Activated naive CD4-positive, alpha-beta T cell treated with anti-CD3 and anti-CD28 coated beads for 36 hours (primary cell): Measurements from ENCODE around the gene ANO2. TPM values are rescaled to one million over a fixed set of nuclear protein-coding genes. Genes with fewer than 3 reads are reported as not detected.

ENCODE experiments used
- CTCF ChIA-PET: fragments of 350-600 bp; sonication (Branson Sonifier 250); formaldehyde crosslinking; loops from one replicate; lab custom pipeline; 2021; ENCODE audit warnings: antibody characterized with exemption; lab: Charles Lee
- DNase-seq: peaks from one replicate; pipeline ENCODE4 v3.0.0-alpha.2; 2020
- H3K27ac Mint-ChIP-seq: one replicate; pipeline ENCODE4 v1.8.0; 2021; ENCODE audit warnings: mild to moderate bottlenecking, mixed read lengths
- H3K27me3 Mint-ChIP-seq: one replicate; pipeline ENCODE4 v1.8.0; 2021; ENCODE audit warnings: low read depth, mixed read lengths
- H3K36me3 Mint-ChIP-seq: one replicate; pipeline ENCODE4 v1.8.0; 2021; ENCODE audit warnings: low read depth, mixed read lengths
- H3K4me1 Mint-ChIP-seq: one replicate; pipeline ENCODE4 v1.8.0; 2021; ENCODE audit warnings: low read depth, mixed read lengths
- H3K4me3 Mint-ChIP-seq: one replicate; pipeline ENCODE4 v1.8.0; 2021; ENCODE audit warnings: mild to moderate bottlenecking, moderate library complexity, mixed read lengths
- H3K9me3 Mint-ChIP-seq: one replicate; pipeline ENCODE4 v1.8.0; 2021; ENCODE audit warnings: mixed read lengths
- intact Hi-C: fragments of 100-400 bp; cut with micrococcal nuclease; formaldehyde crosslinking; loops from one replicate; pipeline ENCODE4 v1.15.1; 2023
- total RNA-seq, 2 experiments: library from RNA; stranded (reverse); gene quantifications; one replicate each; pipeline ENCODE4 v1.2.3, GENCODE V29; 2021

ANO2 gene
- total RNA-seq, 2 experiments from 2014 or later: not detected

DNA sequence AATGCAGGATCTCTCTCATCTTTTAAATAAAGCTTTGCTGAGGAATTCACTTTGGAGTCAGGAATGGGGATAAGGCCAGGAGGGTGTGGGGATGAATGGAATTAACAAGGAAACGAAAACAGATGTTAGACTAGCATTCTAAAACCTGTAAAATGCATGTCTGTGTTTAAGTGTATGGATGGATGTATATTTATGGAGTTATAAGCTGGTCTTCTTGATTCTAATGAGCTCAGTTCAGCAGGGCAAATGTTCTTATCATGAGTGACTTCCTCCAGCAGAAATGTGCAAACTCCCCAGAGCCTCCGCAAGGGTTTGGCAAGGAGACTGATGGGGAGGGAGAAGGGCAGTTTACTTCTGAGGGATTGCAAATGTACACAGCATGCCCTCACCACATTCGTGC is 364.0 kb downstream of the ANO2 start:
- intact Hi-C loops: no loop called here
- no peaks in the 10 kb centered on the region for H3K27me3 Mint-ChIP-seq
- H3K27ac Mint-ChIP-seq: no peak overlapping the region
- no peaks in the 10 kb centered on the region for H3K4me1 Mint-ChIP-seq
- H3K9me3 Mint-ChIP-seq: no peaks in the 10 kb centered on the region
- H3K36me3 Mint-ChIP-seq: no peaks in the 10 kb centered on the region
- DNase-seq: no peak
- CTCF ChIA-PET: no interaction called here
- no peak overlapping the region for H3K4me3 Mint-ChIP-seq

DNA sequence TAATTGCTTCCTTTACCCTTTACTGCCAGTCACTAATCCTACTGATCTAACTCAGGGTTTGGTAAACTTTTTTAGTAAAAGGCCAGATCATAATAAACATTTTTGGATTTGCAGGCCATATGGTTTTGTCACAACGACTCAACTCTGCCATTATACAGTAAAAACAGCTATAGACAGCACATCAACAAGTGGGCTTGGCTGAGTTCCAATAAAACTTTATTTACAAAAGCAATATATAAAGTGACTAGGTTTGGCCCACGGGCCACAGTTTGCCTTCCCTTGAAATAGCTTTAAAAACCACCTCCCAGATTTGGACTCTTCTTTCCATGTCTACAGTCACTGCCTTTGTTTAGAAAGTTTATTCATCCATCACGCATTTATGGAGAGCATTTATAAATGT is 366.3 kb downstream of the ANO2 start:
- Mint-ChIP-seq H3K9me3 (no peaks in the 10 kb centered on the region), H3K36me3 (no peaks in the 10 kb centered on the region), H3K4me3 (no peak overlapping the region), H3K27ac (no peak overlapping the region), H3K27me3 (no peaks in the 10 kb centered on the region), H3K4me1 (no peaks in the 10 kb centered on the region)
- CTCF ChIA-PET: no interaction called here
- intact Hi-C loops: no loop called here
- DNase-seq: no peak

DNA sequence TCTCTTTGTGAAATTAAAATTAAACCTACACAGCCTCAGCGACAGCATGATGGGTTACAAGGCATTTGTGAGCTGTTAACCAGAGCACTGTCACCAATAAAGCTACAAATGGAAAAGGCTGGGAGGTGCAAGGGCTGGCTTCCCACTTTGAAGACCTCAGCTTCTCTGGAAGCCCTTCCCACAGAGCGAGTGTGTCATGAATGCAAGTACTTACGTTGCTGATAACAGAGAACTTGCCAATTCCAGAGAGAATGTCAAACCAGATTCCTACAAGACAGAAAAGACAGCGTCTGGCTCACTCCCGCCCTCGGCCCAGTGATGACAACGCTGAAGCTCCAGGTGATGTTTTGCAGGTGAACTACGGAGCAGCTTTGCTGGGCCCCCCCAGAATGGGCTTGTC is 367.3 kb downstream of the ANO2 start:
- Mint-ChIP-seq H3K9me3 (no peaks in the 10 kb centered on the region), H3K27me3 (no peaks in the 10 kb centered on the region), H3K4me1 (no peaks in the 10 kb centered on the region), H3K27ac (no peak overlapping the region), H3K4me3 (no peak overlapping the region), H3K36me3 (no peaks in the 10 kb centered on the region)
- intact Hi-C loops: no loop called here
- no peak for DNase-seq
- CTCF ChIA-PET: no interaction called here

DNA sequence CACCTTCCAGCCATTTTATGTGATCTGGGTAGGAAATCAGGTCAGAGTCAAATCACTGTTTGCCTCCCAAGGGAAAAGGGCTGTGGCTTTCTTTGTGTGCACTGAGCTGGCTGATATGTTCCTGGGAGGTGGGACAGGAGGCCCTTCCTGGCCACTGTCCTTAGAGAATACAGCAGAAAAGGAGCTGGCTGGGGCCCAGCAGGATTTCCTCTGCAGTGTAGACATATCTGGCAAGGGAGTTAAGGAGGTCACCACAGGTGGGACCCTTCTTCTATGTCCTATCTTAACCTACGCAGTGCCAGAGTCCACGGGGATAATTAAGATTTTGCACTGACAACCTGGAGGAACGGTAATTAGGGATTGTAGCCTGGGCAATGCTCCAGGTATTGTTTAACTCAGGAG is 367.8 kb downstream of the ANO2 start:
- Mint-ChIP-seq H3K27ac (no peak overlapping the region), H3K36me3 (no peaks in the 10 kb centered on the region), H3K4me1 (no peaks in the 10 kb centered on the region), H3K9me3 (no peaks in the 10 kb centered on the region), H3K27me3 (no peaks in the 10 kb centered on the region), H3K4me3 (no peak overlapping the region)
- intact Hi-C loops: no loop called here
- DNase-seq: no peak
- CTCF ChIA-PET: no interaction called here

DNA sequence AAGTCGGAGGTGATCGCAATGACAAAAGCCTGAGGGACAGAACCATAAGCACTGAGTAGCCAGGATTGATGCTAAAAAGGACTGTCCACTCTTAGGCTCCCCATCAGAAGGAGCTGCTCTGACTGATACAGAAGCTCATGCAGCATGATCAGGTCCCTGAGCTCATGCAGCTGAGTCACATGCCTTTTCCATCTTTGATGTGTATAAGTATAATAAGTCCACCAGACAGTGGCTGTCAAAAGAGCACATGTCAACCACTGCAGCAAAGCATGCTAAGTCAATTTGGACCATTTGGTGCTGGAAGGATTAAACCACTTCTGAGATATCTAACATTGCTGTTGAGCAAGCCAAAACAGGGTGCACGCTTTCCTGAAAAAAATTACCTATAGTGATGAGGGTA is 369.1 kb downstream of the ANO2 start:
- H3K27ac Mint-ChIP-seq: no peak overlapping the region
- DNase-seq: no peak
- intact Hi-C loops: no loop called here
- H3K27me3 Mint-ChIP-seq: no peaks in the 10 kb centered on the region
- H3K4me1 Mint-ChIP-seq: no peaks in the 10 kb centered on the region
- H3K36me3 Mint-ChIP-seq: no peaks in the 10 kb centered on the region
- no peaks in the 10 kb centered on the region for H3K9me3 Mint-ChIP-seq
- CTCF ChIA-PET: interaction anchor here (0.5 kb wide), 1 partner anchor 711 kb away, joined by 4 read pairs; no protein-coding TSS in a partner anchor
- no peak overlapping the region for H3K4me3 Mint-ChIP-seq

DNA sequence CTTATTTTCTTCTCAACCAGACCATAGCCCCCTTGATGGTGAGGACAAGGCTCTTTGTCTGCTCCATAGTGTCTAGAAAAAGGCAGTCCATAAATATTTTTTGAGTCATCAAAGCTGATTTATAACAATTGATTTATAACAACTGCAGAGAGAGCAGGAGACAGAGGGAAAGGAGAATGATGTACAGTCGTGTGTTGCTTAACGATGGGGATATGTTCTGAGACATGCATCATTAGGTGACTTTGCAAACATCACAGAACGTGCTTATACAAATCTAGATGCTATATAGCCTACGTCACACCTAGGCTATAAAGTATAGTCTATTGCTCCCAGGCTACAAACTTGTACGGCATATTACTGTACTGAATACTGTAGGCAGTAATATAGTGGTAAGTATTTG is 369.8 kb downstream of the ANO2 start:
- Mint-ChIP-seq H3K27ac (no peak overlapping the region), H3K4me1 (no peaks in the 10 kb centered on the region), H3K36me3 (no peaks in the 10 kb centered on the region), H3K4me3 (no peak overlapping the region), H3K27me3 (no peaks in the 10 kb centered on the region), H3K9me3 (no peaks in the 10 kb centered on the region)
- no peak for DNase-seq
- CTCF ChIA-PET: no interaction called here
- intact Hi-C loops: no loop called here

DNA sequence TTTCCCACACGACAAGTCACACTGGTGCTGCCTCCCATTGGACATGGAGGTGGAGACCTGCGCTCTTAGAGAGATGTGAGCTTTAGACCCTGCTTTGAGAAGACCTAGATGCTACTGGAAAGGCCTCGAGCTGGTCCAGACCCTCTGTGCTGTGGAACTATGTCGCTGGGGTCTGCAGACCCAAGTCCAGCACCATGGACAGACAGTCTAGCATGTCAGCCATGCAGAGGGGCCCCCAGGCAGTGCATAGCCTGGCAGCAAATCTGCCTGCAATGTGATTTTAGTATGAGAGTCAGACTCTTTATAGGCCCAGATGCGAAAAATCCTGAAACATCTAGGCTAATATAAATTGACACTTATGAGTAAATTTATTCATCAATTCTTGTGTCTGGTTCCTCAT is 371.7 kb downstream of the ANO2 start:
- no peak overlapping the region for H3K27ac Mint-ChIP-seq
- DNase-seq: no peak
- no peaks in the 10 kb centered on the region for H3K4me1 Mint-ChIP-seq
- no peaks in the 10 kb centered on the region for H3K9me3 Mint-ChIP-seq
- CTCF ChIA-PET: no interaction called here
- intact Hi-C loops: no loop called here
- no peaks in the 10 kb centered on the region for H3K36me3 Mint-ChIP-seq
- no peak overlapping the region for H3K4me3 Mint-ChIP-seq
- peaks cover 4% of the 10 kb centered on the region for H3K27me3 Mint-ChIP-seq

DNA sequence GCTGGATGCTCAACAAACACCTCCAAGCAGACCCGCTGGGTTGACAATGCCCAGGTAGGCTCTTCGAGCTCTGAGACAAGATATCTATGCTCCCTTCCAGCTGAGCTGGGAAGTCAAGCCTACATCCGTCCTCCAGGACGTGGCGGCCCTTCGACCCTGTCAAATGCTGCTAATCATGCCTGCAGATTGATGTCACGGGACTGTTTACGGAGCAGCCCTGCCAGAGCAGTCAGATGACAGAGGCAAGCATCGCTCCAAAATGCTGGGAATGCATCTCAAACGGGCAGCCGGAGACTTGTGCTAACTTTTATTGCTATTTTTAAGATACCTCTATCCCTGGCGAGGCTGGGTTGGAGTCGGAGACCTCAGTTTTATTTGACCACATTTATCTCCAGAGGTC is 373.9 kb downstream of the ANO2 start:
- Mint-ChIP-seq H3K27ac (no peak overlapping the region), H3K4me3 (no peak overlapping the region), H3K36me3 (no peaks in the 10 kb centered on the region), H3K27me3 (peaks cover 6% of the 10 kb centered on the region), H3K4me1 (no peaks in the 10 kb centered on the region), H3K9me3 (no peaks in the 10 kb centered on the region)
- no peak for DNase-seq
- intact Hi-C loops: no loop called here
- CTCF ChIA-PET: no interaction called here

DNA sequence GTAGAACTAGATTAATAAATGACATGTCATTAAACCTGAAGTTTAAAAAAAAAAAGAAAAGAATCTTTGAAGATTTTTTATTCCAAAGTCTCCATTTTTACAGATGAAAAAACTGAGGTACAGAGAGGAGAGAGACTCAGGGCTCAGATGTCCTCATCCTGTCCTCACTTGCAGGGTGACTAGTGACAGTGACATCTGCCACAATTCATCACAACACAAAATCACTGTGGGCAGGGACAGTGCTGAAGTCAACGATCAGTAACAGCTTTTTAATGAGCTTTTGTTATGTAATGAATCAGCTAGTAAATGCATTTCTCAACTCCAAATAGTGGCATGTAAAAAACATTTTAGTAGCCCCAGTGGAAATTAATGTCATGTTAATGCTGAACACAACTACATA is 374.6 kb downstream of the ANO2 start:
- no peak overlapping the region for H3K27ac Mint-ChIP-seq
- H3K4me1 Mint-ChIP-seq: no peaks in the 10 kb centered on the region
- no peak for DNase-seq
- CTCF ChIA-PET: no interaction called here
- no peaks in the 10 kb centered on the region for H3K36me3 Mint-ChIP-seq
- no peaks in the 10 kb centered on the region for H3K9me3 Mint-ChIP-seq
- intact Hi-C loops: no loop called here
- H3K27me3 Mint-ChIP-seq: peaks cover 6% of the 10 kb centered on the region
- no peak overlapping the region for H3K4me3 Mint-ChIP-seq

DNA sequence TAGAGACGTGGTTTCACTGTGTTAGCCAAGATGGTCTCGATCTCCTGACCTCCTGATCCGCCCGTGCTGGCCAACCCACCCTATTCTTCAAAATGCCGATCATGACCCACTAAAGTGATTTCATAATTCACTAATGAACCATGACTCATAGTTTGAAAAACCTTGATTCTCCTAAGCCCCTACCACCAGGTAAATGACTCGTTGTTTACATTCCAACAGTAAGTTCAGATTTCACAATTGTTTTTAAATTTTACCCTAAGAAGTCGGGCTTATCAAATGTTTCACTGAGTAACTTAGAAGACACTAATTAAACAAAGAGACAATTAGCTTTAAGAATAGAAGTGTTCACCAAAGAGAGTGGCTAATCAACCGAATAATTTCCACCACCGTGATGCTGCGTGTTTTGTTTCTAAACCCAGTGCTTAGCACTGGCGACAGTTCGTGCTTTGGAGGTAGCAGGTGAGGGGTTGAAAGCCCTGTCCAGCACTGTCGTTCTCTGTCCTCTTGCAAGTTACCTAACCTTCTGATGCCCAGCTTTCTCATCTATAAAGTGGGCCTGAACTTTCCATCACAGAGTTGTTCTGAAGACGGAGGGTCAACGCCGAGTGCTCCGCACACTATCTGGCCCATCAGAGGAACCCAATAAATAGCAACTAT is 376.6 kb downstream of the ANO2 start:
- Mint-ChIP-seq H3K4me3 (no peak overlapping the region), H3K27ac (no peak overlapping the region), H3K9me3 (no peaks in the 10 kb centered on the region), H3K27me3 (peaks cover 6% of the 10 kb centered on the region), H3K36me3 (no peaks in the 10 kb centered on the region), H3K4me1 (no peaks in the 10 kb centered on the region)
- CTCF ChIA-PET: no interaction called here
- intact Hi-C loops: no loop called here
- no peak for DNase-seq

DNA sequence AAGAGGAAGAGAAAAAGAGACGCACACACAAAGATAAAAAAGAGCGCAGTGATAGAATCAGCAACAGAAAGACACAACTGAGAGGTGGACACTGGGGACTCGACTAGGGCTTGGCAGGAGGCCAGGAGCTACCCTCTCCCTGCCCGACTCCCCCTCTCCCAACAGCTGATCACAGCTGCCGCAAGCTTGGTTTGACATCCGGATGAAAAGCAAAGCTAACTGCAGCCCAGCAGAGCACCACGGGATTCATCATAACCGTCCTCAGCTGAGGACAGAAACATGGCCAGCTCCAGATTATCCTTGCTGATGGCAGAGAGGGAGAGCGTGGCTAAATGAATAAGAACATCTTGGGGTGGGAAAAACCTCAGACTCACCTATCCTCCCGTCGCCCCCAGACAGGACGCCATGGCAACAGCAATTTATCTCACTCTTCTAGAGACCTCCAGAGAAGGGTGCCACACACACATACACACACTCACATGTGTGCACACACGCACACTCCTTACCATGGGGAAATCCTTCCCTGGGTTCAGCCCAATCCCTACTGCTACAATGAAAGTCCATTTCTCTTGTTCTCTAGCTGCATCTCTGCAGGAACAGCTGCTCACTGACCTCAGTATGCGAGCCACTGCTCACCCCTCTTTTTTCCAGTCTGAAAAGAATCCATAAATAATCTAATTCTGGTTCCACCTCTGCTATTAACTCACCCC is 377.9 kb downstream of the ANO2 start:
- CTCF ChIA-PET: no interaction called here
- peaks cover 6% of the 10 kb centered on the region for H3K27me3 Mint-ChIP-seq
- intact Hi-C loops: no loop called here
- no peak for DNase-seq
- H3K9me3 Mint-ChIP-seq: no peaks in the 10 kb centered on the region
- H3K4me1 Mint-ChIP-seq: no peaks in the 10 kb centered on the region
- H3K4me3 Mint-ChIP-seq: no peak overlapping the region
- no peaks in the 10 kb centered on the region for H3K36me3 Mint-ChIP-seq
- H3K27ac Mint-ChIP-seq: no peak overlapping the region

DNA sequence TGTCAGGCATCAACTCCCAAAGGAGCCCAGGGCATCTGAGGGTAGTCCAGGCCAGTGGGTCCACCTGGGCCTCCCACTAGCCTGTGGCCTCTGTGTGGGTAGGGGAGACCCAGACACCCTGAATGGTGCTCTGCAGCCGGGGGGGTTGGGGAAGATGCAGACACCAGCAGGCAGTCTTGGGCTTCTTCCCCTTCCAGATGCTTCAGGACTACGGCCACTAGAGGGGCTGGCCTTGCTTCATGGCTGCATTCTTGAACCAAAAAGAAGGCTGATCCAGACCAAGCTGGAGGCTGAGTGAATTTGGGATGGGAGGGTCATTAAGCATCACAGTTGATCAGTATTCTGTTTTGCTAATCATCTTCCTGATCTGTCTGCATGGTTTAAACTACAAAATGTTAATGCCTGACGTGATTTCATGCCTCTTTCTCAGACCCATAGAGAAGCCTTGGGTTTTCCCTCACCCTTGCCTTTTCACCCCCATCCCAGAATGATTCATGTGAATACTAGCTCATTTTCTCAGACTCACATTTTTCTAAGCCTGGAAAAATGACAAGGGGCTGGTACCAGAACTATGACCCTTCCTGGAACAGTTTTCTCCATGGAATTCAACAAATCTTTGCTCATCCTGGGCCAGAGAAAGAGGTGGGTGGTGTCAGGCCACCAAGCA is 379.0 kb downstream of the ANO2 start:
- Mint-ChIP-seq H3K27me3 (peaks cover 6% of the 10 kb centered on the region), H3K36me3 (no peaks in the 10 kb centered on the region), H3K27ac (no peak overlapping the region), H3K9me3 (no peaks in the 10 kb centered on the region), H3K4me3 (no peak overlapping the region), H3K4me1 (no peaks in the 10 kb centered on the region)
- CTCF ChIA-PET: no interaction called here
- intact Hi-C loops: no loop called here
- DNase-seq: no peak

DNA sequence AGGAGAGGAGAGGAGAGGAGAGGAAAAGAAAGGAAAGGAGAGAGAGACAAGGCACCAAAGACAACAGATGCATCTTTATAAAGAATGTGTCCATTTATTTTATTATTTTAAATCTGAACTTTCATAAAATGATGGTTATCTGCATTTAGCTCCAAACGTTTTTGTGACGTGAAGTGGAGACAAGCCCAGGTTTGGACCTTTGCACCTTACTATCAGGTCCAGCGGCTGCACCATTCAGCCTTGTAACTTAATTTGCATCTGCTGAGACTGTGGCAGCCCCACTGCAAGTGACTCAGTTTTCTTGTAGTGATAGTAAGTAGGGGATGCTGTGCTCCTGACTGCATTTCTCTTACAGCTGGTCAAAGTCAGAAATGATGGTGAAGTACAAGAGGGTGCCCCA is 382.5 kb downstream of the ANO2 start:
- Mint-ChIP-seq H3K4me3 (no peak overlapping the region), H3K27ac (no peak overlapping the region), H3K9me3 (no peaks in the 10 kb centered on the region), H3K4me1 (no peaks in the 10 kb centered on the region), H3K27me3 (no peaks in the 10 kb centered on the region), H3K36me3 (no peaks in the 10 kb centered on the region)
- intact Hi-C loops: no loop called here
- CTCF ChIA-PET: interaction anchor here (0.6 kb wide), 1 partner anchor 202 kb away, joined by 5 read pairs; no protein-coding TSS in a partner anchor
- no peak for DNase-seq
